ENCODE measurements around the gene SYNPO2.
"Not testable (repeated sequence)": the region's sequence is repeated elsewhere in the genome, so short reads cannot be mapped to it uniquely, and the experiment has no call there.

The SYNPO2 gene

DNA sequence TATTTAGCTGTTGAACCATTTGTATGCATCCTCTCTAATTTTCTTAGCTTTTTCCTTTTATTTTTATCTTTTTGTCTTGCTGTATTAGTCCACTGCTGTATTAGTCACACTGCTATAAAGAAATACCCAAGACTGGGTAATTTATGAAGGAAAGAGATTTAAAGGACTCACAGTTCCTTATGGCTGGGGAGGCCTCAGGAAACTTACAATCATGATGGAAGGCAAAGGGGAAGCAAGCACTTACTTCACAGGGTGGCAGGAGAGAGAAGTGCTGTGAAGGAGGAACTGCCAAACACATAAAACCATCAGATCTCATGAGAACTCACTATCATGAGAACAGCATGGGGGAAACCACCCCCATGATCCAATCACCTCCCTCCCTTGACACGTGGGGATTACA is 114.3 kb downstream of the SYNPO2 start:
- DNase-seq, result not testable (repeated sequence)

DNA sequence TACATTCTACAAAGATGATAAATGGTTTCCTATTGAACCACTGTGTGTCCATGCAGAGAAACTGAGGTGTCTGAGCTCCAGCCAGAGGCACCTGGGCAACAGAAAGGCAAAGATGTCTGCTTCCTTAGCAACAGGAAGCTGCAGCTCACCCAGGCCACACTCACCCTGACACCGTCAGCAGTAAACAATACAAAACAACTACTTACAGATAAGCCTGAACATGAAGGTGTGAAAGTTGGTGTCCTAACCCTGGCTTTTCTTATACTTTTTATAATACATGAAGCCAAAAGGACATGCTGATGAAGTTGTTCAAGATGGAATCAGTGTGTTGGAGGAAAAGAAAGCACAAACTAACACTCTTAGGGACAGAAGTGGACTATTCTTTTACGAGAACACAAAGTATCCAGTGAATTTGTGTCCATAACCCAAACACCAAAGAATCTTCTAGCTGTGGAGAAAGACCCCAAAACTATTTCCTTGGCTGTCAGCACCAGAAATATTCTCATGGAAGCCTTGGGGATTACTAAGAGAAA is 117.3 kb downstream of the SYNPO2 start:
- no peak for DNase-seq

DNA sequence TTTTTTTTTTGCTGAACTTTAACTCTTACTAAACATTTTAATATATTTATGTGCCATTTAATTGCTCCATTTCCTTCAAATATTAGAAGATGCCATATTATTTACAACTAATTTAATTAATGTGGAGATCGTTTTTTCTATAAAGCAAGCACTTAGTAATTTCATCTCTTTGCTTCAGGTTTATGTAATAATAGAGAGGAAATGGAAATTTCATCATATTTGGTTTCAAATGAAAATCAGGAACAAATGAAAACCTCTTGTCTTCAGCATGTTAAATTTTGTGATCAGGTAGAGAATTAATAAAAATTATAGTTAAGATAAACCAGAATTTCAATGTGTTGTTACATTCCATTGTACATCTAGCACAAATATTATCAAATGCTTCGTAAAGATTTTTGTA is 120.1 kb downstream of the SYNPO2 start:
- no peak for DNase-seq

DNA sequence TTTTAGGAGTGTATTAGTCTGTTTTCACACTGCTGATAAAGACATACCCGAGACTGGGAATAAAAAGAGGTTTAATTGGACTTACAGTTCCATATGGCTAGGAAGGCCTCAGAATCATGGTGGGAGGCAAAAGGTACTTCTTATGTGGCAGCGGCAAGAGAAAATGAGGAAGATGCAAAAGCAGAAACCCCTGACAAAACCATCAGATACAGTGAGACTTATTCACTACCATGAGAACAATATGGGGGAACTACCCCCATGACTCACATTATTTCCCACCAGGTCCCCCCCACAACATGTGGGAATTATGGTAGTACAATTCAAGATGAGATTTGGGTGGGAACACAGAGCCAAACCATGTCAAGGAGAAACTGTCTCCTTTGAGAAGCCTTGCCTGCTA is 121.6 kb downstream of the SYNPO2 start:
- not testable (repeated sequence) for DNase-seq

DNA sequence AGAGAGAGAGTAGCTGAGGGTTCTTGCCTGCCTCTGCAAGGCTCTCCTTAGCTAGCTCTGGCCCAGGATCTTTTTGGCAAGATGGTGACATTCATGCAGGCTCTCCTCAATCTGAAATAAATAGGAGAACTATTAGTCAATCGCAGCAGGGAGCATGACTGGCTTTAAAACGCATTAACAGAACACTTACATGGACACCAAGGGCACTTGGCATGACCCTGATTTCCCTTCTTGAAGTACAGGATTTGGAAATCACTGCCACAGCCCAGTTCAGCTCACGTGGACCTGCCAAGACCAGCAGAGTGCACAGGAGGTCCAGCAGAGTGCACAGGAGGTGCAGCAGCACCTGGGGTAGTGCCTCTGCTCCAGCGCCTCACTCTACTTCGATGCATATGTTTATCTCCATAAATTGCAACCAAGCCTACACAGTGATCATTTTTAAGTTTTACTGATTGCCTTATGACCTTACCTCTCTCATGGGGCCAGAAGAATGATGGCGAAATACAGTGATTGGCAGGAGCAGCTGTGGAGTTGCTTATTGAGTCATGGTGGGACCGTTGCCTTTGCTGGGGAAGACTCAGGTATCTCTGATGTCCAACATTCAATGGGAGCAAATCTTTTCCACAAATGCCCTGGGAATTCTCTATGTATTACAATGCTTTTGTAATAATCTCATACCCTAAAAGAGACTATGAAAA is 122.4 kb downstream of the SYNPO2 start:
- DNase-seq, result no peak

DNA sequence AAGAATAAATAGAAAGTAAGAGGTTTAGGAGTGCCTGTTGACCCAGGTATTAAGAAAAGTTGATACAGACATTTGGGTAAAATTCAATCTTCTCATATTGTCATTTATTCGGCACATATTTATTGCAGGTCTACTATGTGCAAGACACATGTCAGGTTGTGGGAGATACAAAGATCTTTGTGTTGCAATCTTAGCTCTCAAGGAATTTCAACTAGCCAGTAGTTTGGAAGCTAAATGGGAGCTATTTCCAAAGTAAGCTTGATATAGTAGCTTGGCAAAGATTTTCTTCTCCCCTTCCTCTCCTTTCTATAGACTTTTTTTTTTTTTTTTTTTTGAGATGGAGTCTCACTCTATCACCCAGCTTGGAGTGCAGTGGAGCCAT is 122.9 kb downstream of the SYNPO2 start:
- DNase-seq, result no peak

DNA sequence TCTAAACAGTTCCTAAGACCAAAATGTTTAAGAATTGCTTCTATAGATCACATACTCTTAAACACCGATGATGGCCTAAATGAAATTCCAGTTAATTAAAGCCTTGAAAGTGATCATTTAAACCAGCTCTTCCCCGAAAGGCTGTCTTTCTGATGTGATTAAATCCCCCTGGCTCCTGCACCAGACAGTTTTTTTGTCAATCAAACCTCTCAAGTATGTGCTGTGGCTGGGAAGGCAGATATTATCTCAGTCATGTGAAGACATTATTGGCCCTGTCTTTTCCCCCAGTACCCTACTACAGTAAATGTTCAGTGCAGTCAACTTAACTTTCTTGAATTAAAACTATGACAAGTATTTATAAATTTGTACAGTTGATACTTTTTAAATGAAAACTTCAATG is 126.0 kb downstream of the SYNPO2 start:
- no peak for DNase-seq

DNA sequence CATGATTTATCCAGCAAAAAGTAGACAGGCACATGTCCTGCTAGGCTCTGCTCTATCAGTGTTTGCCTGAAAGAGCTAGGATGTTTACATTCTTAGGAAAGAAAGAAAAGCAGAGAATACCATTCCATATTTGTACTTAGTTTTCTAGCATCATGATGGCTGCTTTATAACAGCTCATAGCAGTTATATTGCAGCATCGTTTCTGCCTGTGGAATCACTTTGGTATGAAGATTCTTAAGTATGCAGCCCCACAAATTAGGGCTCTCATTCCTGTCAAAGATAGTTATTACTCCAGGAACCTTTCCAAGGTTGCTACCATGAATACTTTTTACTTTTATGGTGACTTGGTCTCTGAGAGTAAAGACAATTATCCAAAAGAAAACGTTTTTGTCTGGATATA is 128.0 kb downstream of the SYNPO2 start:
- DNase-seq, result peak; percentile 3

DNA sequence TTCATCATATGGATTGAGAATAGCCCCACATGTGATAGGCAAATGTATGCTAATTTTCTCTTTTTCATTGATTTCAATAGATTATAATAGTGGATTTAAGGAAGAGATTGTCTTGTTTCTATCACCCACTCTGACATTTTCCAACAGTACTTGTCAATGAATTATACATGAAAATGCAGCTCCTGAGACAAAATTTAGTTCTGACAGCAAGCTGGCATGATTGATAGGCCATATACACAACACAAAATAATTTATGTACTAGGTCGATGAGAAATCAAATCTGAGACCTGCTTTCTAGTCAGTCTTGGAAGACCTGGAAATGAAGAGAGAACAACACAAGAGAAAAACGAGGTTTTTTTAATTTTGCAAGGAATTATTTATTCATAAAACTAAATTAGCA is 129.0 kb downstream of the SYNPO2 start:
- DNase-seq, result no peak

DNA sequence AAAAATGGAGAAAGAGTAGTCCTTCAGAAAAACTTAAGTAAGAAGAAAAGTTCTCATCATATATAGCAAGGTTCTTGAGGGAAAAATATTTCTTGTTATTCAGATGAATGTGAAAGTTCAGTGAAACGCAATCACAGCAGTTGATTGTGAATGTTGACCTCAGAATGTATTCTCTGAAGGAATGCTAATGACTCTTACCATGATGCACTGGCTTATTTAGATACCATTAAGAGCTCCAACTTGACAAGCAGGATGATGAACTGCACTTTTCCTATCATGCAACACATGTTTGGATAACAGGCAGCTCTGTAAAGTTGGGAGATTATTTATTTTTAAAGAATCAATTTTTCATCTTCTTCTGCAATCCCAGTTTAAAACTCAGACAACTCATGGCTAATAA is 131.5 kb downstream of the SYNPO2 start:
- DNase-seq, result peak; percentile 6

DNA sequence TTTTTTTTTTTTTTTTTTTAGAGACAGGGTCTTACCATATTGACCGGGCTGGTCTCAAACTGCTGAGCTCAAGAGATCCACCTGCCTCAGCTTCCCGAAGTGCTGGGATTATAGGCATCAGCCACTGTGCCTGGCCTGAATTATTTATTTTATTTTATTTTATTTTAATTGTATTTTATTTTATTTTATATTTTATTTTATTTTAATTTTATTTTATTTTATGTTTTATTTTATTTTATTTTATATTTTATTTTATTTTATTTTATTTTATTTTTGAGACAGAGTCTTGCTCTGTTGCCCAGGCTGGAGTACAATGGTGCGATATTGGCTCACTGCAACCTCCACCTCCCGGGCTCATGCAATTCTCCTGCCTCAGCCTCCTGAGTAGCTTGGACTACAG is 133.9 kb downstream of the SYNPO2 start:
- not testable (repeated sequence) for DNase-seq

DNA sequence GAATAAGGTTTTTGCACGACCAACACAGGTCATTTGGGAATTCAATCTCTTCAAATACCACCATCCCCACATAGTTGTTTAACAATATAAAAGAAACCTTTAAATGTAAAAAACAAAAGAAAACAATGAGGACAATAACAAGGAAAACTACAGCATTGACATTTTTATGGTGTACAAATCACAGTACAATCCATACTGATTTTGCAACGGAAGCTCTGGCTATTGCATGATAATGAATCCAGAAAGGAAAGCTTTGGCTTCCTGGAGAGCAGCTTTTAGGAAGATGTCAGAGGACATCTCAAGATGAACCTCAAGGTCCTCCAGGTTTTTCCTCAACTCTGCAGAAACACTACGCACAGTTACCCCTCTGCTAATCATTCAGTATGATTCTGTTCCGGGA is 135.4 kb downstream of the SYNPO2 start:
- no peak for DNase-seq

DNA sequence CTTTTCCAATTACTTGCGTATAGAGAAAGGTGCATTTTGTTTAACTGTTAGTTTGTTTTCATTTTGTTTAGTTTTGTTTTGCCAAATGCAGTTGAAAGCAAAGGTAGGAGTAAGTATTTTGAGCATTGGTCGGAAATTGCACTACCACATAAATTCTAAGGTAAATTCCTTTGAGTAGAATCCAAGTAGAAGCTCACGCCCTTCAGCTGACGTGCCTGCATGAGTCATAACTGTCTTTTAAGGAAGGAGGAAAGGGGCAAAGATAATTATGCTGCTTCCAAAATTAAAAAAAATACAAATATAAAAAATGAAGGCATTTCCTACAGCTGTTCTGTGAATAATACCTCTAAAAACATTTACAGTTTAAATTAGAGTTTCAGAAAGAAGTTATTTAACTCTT is 136.8 kb downstream of the SYNPO2 start:
- peak; percentile 65 for DNase-seq

DNA sequence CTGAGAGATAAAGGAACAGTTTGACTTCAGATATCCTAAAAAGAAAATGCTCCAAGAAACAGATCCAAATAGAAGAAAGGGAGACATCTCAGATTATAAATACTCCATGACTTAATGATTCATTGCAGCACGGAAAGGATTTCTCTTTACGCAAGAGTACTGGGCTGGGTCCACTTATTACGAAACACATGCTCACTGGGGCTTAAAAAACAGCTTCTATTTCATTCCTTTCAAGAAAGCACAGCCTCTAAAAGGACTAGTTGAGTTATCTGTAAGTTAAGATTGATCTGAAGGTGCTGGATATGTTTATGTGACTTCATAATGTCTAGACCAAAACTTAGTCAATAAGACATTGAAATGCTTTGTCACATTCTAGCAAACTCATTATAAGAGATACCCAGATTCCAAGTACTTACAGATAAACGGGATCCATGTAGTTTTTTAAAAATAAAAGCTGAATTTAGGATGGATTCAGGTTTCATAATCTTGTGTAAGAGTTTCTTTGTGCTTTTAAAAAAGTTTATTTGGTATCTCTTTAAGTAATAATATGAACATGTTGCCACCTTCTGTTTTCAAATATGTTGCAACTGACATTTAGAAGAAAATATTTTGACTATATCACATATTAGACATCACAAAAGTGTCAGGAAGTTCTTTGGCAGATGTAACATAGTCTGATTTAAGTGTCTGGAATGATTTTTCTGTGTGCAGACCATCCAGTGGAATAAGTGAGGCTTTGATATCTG is 137.4 kb downstream of the SYNPO2 start:
- peak; percentile 71 for DNase-seq

DNA sequence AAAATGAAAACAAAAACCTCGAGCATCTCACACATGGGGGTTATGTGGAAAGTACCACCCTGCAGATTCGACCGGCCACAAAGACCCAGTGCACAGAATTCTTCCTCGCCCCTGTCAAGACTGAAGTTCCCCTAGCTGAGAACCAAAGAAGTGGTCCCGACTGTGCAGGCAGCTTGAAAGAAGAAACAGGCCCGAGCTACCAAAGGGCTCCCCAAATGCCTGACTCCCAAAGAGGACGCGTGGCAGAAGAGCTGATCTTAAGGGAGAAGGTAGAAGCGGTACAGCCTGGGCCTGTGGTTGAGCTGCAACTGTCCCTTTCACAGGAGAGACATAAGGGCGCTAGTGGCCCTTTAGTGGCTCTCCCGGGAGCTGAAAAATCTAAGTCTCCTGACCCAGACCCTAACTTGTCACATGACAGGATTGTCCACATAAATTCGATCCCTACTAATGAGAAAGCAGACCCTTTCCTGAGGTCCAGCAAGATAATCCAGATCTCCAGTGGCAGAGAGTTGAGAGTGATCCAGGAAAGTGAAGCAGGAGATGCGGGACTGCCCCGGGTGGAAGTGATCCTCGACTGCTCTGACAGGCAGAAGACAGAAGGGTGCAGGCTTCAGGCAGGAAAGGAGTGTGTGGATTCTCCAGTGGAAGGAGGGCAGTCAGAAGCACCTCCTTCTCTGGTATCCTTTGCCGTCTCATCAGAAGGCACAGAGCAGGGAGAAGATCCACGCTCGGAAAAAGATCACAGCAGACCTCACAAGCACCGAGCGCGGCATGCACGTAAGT is 138.2 kb downstream of the SYNPO2 start:
- no peak for DNase-seq

DNA sequence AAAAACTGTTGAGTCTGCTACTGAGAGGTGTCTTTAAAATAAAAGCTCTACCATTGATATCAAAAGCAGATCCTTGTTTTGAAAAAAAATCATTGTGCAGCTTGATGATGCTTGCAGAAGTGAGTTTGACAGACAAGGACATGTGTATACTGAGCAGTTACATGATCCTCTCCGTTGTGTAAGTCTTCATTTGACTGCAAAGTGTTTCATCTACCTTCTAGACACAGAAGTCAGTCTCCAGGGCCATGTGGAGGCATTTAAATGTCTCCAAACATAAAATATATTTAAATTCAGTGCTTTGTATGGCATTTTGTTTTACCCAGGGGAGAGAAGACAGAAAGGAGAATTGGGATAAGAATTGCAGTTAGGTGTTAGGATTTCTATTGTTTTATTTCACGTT is 139.2 kb downstream of the SYNPO2 start:
- DNase-seq, result no peak

DNA sequence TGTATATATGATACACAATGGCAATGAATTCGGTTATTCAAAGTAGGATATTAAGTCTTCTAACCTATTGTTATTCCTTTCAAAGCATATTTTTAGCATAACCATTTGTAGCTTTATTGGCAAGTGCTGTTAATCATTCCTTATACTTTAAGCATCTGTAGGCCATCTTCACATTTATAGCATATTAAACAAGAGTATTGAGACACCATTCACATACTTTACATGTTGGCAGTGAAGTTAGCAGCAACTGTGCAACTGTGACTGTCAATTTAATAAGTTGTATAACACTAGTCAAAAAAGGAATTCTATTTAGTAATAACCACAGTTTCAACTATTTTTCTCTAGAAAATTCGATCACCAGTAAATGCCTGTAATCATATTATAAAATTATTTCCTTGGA is 139.6 kb downstream of the SYNPO2 start:
- no peak for DNase-seq

DNA sequence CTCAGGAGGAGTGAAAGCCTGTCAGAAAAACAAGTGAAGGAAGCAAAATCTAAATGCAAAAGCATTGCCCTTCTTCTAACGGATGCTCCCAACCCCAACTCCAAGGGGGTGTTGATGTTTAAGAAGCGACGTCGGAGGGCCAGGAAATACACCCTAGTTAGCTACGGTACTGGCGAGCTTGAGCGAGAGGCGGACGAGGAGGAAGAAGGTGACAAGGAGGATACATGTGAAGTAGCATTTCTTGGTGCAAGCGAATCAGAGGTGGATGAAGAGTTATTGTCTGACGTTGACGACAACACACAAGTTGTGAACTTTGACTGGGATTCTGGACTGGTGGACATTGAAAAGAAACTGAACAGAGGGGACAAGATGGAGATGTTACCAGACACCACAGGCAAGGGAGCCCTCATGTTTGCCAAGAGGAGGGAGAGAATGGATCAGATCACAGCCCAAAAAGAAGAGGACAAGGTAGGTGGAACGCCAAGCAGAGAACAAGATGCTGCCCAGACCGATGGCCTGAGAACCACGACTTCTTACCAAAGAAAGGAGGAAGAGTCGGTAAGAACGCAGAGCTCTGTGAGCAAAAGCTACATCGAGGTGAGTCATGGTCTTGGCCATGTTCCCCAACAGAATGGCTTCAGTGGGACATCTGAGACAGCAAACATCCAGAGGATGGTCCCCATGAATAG is 141.3 kb downstream of the SYNPO2 start:
- no peak for DNase-seq

DNA sequence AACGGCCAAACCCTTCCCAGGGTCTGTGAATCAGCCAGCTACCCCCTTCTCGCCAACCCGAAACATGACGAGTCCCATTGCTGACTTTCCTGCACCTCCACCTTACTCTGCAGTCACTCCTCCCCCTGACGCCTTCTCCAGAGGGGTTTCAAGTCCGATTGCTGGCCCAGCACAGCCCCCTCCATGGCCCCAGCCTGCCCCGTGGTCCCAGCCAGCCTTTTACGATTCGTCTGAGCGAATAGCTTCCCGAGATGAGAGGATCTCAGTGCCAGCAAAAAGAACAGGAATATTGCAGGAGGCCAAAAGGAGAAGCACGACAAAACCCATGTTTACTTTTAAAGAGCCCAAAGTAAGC is 141.9 kb downstream of the SYNPO2 start:
- DNase-seq, result no peak

DNA sequence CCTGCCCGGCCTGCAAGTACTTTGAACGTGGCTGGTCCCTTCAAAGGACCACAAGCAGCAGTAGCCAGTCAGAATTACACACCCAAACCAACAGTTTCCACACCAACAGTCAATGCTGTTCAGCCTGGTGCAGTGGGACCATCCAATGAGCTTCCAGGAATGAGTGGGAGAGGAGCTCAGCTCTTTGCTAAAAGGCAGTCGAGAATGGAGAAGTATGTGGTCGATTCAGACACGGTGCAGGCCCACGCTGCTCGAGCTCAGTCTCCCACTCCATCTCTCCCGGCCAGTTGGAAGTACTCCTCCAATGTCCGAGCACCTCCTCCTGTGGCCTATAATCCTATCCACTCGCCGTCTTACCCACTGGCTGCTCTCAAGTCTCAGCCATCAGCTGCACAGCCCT is 142.6 kb downstream of the SYNPO2 start:
- no peak for DNase-seq

DNA sequence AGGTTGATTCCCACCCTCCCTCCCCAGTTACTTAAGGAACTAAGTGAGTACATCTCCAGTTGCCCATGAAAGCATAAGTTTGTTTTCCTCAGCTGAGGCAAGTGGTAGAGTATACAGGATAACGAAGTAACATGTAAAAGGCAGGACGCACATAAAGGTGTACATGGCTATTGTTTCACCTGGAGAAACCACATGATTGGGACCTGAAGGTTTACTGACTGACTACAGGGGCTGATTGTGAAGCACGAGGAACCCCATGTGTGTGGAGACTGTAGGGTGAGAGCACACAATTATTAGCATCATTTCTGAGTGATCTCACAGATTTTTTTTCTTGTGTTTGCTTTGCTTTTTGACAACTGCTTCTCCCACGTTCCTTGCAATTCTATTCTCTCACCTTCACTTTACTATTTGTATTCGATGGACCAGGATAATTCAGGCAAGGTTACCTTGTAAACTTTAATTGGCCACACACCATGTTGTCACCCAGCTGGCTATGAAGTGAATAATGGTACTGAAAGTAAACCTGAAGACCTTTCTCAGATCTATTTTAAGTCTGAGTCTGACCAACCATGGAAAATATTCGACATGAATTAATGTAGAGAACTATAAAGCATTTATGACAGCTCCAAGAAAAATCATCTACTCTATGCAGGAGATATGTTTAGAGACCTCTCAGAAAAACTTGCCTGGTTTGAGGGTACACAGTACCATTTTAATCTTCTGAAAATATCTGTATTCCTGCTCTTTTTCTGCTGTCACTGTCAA is 144.4 kb downstream of the SYNPO2 start:
- no peak for DNase-seq

DNA sequence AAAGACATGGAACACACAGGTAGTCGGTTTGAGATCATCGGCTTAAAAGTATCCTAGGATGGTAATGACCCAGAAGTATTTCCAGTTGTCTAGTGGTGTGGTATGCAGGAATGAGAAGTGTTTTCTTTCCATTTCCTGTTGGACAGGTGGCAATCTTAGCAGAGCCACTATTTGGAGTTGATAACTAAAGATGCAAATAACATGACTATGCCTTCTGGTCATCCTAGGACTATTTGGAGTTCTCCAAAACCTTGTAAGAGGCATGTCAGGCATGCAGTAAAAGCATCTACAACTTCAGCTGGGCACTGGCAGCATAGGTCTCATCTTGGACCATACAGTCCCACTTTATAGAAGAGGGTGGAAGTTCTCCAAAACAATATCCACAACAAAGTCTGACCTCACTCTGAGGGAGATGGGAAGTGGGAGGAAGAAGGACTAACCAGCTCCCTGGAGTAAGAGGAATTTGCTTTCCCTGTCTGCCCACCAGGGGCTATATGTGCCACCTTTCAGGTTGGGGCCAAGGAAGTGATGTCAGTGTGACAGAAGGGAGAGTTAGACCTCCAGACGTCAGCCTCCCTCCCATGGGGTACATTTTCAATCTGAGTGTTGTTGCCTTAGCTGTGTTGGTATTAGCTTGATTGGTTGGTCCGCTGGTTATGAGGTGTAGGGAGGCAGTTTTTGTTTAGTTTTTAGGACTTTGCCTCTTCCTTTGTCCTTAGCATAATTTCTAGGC is 145.8 kb downstream of the SYNPO2 start:
- DNase-seq, result no peak
